Immature natural killer cell (primary cell): ENCODE data around the gene NTN1. TPM values are rescaled to one million over a fixed set of nuclear protein-coding genes. Genes with fewer than 3 reads are reported as not detected.
"Not testable (repeated sequence)": the region's sequence is repeated elsewhere in the genome, so short reads cannot be mapped to it uniquely, and the experiment has no call there.

Experiments used
- DNase-seq, 3 donors: peaks; one replicate each; pipeline ENCODE4 v3.0.0; 2022; ENCODE audit warnings: mixed read lengths in 1 of 3
- H3K27ac Mint-ChIP-seq, 6 donors: one replicate each; pipeline ENCODE4 v1.8.0; 2020; ENCODE audit warnings: mixed read lengths in 6 of 6, mild to moderate bottlenecking in 5 of 6, inconsistent platforms in 4 of 6, moderate library complexity in 3 of 6
- H3K27me3 Mint-ChIP-seq, 3 donors: one replicate each; pipeline ENCODE4 v1.8.0; 2020 to 2021; ENCODE audit warnings: low read depth in 3 of 3, mild to moderate bottlenecking in 3 of 3, mixed read lengths in 3 of 3, moderate library complexity in 3 of 3, inconsistent platforms in 1 of 3
- H3K36me3 Mint-ChIP-seq, 3 donors: one replicate each; pipeline ENCODE4 v1.8.0; 2020; ENCODE audit warnings: mixed read lengths in 3 of 3, inconsistent platforms in 2 of 3, mild to moderate bottlenecking in 2 of 3
- H3K4me1 Mint-ChIP-seq, 2 donors: one replicate each; pipeline ENCODE4 v1.8.0; 2020; ENCODE audit warnings: inconsistent platforms in 2 of 2, mild to moderate bottlenecking in 2 of 2, mixed read lengths in 2 of 2, moderate library complexity in 1 of 2
- H3K4me3 Mint-ChIP-seq, 5 donors: one replicate each; pipeline ENCODE4 v1.8.0; 2020; ENCODE audit warnings: mild to moderate bottlenecking in 5 of 5, mixed read lengths in 5 of 5, inconsistent platforms in 3 of 5, moderate library complexity in 3 of 5
- H3K9me3 Mint-ChIP-seq, 6 donors: one replicate each; pipeline ENCODE4 v1.8.0; 2020; ENCODE audit warnings: mild to moderate bottlenecking in 6 of 6, mixed read lengths in 6 of 6, inconsistent platforms in 4 of 6, moderate library complexity in 3 of 6
- polyA plus RNA-seq, 3 donors: library from polyadenylated mRNA; unstranded; fragments of 300-500 nt; fragmentation: Illumina TruSeq; gene quantifications; one replicate each; pipeline ENCODE4 v1.2.3, GENCODE V29; 2021

NTN1 gene
- polyA plus RNA-seq, 3 donors from 2014 or later, result not detected

GRCh38 chr17:9247401-9247938 lies 226.2 kb downstream of the NTN1 start:
- H3K4me3 Mint-ChIP-seq, result no peak overlapping the region
- DNase-seq, result no peak
- H3K9me3 Mint-ChIP-seq, result no peaks in the 10 kb centered on the region
- peaks cover 5 to 7% (median 5%) of the 10 kb centered on the region in 3 donors for H3K36me3 Mint-ChIP-seq
- H3K27ac Mint-ChIP-seq, result no peak overlapping the region
- peaks cover 0 to 2% of the 10 kb centered on the region in 2 donors for H3K4me1 Mint-ChIP-seq
- peaks cover 1 to 4% (median 2%) of the 10 kb centered on the region in 3 donors for H3K27me3 Mint-ChIP-seq

GRCh38 chr17:9249245-9249953 lies 228.1 kb downstream of the NTN1 start:
- peaks cover 1 to 4% (median 2%) of the 10 kb centered on the region in 3 donors for H3K27me3 Mint-ChIP-seq
- no peak overlapping the region for H3K4me3 Mint-ChIP-seq
- H3K4me1 Mint-ChIP-seq, result peaks cover 8 to 12% of the 10 kb centered on the region in 2 donors
- no peak for DNase-seq
- no peaks in the 10 kb centered on the region for H3K9me3 Mint-ChIP-seq
- H3K27ac Mint-ChIP-seq, result peak overlapping the region in 1 of 6 donors; percentile 39
- H3K36me3 Mint-ChIP-seq, result peaks cover 5 to 12% (median 11%) of the 10 kb centered on the region in 3 donors

GRCh38 chr17:9251273-9251672 lies 230.0 kb downstream of the NTN1 start:
- no peak overlapping the region for H3K4me3 Mint-ChIP-seq

GRCh38 chr17:9253308-9253707 lies 232.0 kb downstream of the NTN1 start:
- Mint-ChIP-seq H3K4me1 (peaks cover 14 to 24% of the 10 kb centered on the region in 2 donors), H3K27ac (peak overlapping the region in 3 of 6 donors; percentile 13 to 77 (median 13)), H3K9me3 (no peaks in the 10 kb centered on the region), H3K27me3 (peaks cover 1 to 2% (median 1%) of the 10 kb centered on the region in 3 donors), H3K36me3 (peaks cover 5 to 11% (median 10%) of the 10 kb centered on the region in 3 donors), H3K4me3 (no peak overlapping the region)
- no peak for DNase-seq

More at GRCh38 chr17:9251273-9251672, 230.0 kb downstream of the NTN1 start:
- peaks cover 8 to 12% of the 10 kb centered on the region in 2 donors for H3K4me1 Mint-ChIP-seq
- peaks cover 5 to 12% (median 11%) of the 10 kb centered on the region in 3 donors for H3K36me3 Mint-ChIP-seq
- no peak for DNase-seq
- H3K9me3 Mint-ChIP-seq, result no peaks in the 10 kb centered on the region
- peaks cover 1 to 4% (median 2%) of the 10 kb centered on the region in 3 donors for H3K27me3 Mint-ChIP-seq
- H3K27ac Mint-ChIP-seq, result no peak overlapping the region

GRCh38 chr17:9254841-9255240 lies 233.5 kb downstream of the NTN1 start:
- peaks cover 0 to 2% (median 0%) of the 10 kb centered on the region in 3 donors for H3K27me3 Mint-ChIP-seq
- DNase-seq, result no peak
- H3K9me3 Mint-ChIP-seq, result no peaks in the 10 kb centered on the region
- H3K4me1 Mint-ChIP-seq, result peaks cover 20 to 36% of the 10 kb centered on the region in 2 donors
- no peak overlapping the region for H3K4me3 Mint-ChIP-seq
- H3K27ac Mint-ChIP-seq, result no peak overlapping the region
- peaks cover 5 to 6% (median 6%) of the 10 kb centered on the region in 3 donors for H3K36me3 Mint-ChIP-seq

GRCh38 chr17:9255833-9256232 lies 234.5 kb downstream of the NTN1 start:
- Mint-ChIP-seq H3K9me3 (no peaks in the 10 kb centered on the region), H3K27me3 (peaks cover 0 to 2% (median 0%) of the 10 kb centered on the region in 3 donors), H3K27ac (no peak overlapping the region), H3K4me3 (no peak overlapping the region), H3K4me1 (peaks cover 20 to 38% of the 10 kb centered on the region in 2 donors), H3K36me3 (peaks cover 5 to 6% (median 6%) of the 10 kb centered on the region in 3 donors)
- DNase-seq, result no peak

- H3K27ac Mint-ChIP-seq, result no peak overlapping the region
- no peak for DNase-seq
- H3K27me3 Mint-ChIP-seq, result peaks cover 0 to 2% (median 0%) of the 10 kb centered on the region in 3 donors
- no peak overlapping the region for H3K4me3 Mint-ChIP-seq
- peaks cover 5 to 6% (median 6%) of the 10 kb centered on the region in 3 donors for H3K36me3 Mint-ChIP-seq
- no peaks in the 10 kb centered on the region for H3K9me3 Mint-ChIP-seq
- peaks cover 18 to 43% of the 10 kb centered on the region in 2 donors for H3K4me1 Mint-ChIP-seq
Observed at GRCh38 chr17:9256361-9256750, 235.0 kb downstream of the NTN1 start.

- Mint-ChIP-seq H3K4me1 (peaks cover 18 to 49% of the 10 kb centered on the region in 2 donors), H3K27ac (no peak overlapping the region), H3K27me3 (peaks cover 0 to 2% (median 0%) of the 10 kb centered on the region in 3 donors), H3K36me3 (peaks cover 5 to 6% (median 6%) of the 10 kb centered on the region in 3 donors), H3K4me3 (no peak overlapping the region), H3K9me3 (no peaks in the 10 kb centered on the region)
- no peak for DNase-seq
Observed at GRCh38 chr17:9256751-9257629, 235.7 kb downstream of the NTN1 start.

- H3K27ac Mint-ChIP-seq, H3K27me3 Mint-ChIP-seq, H3K9me3 Mint-ChIP-seq, H3K36me3 Mint-ChIP-seq, DNase-seq, H3K4me3 Mint-ChIP-seq: not testable (repeated sequence)
- peaks cover 18 to 48% of the 10 kb centered on the region in 2 donors for H3K4me1 Mint-ChIP-seq
Observed at GRCh38 chr17:9257630-9257965, 236.3 kb downstream of the NTN1 start.

GRCh38 chr17:9258115-9259015 lies 237.1 kb downstream of the NTN1 start:
- H3K36me3 Mint-ChIP-seq, result peaks cover 0 to 5% (median 0%) of the 10 kb centered on the region in 3 donors
- DNase-seq, result no peak
- H3K27me3 Mint-ChIP-seq, result peaks cover 0 to 2% (median 0%) of the 10 kb centered on the region in 3 donors
- no peak overlapping the region for H3K27ac Mint-ChIP-seq
- H3K4me3 Mint-ChIP-seq, result no peak overlapping the region
- no peaks in the 10 kb centered on the region for H3K9me3 Mint-ChIP-seq
- H3K4me1 Mint-ChIP-seq, result peaks cover 13 to 40% of the 10 kb centered on the region in 2 donors

GRCh38 chr17:9259419-9259818 lies 238.1 kb downstream of the NTN1 start:
- DNase-seq, result no peak
- Mint-ChIP-seq H3K27ac (no peak overlapping the region), H3K4me1 (peaks cover 13 to 37% of the 10 kb centered on the region in 2 donors)

GRCh38 chr17:9261081-9262012 lies 240.0 kb downstream of the NTN1 start:
- Mint-ChIP-seq H3K36me3 (peaks cover 3 to 10% (median 9%) of the 10 kb centered on the region in 3 donors), H3K9me3 (peaks cover 0 to 2% (median 0%) of the 10 kb centered on the region in 6 donors), H3K4me3 (no peak overlapping the region), H3K27ac (peak overlapping the region in 2 of 6 donors; percentile 20 to 43), H3K4me1 (peaks cover 13 to 36% of the 10 kb centered on the region in 2 donors), H3K27me3 (peaks cover 0 to 2% (median 1%) of the 10 kb centered on the region in 3 donors)
- DNase-seq, result no peak

More at GRCh38 chr17:9259419-9259818, 238.1 kb downstream of the NTN1 start:
- peaks cover 0 to 2% (median 0%) of the 10 kb centered on the region in 6 donors for H3K9me3 Mint-ChIP-seq
- peaks cover 0 to 2% (median 0%) of the 10 kb centered on the region in 3 donors for H3K27me3 Mint-ChIP-seq
- peaks cover 3 to 9% (median 7%) of the 10 kb centered on the region in 3 donors for H3K36me3 Mint-ChIP-seq
- H3K4me3 Mint-ChIP-seq, result no peak overlapping the region
